SK-N-DZ (cell line): Measurements from ENCODE around the gene ZNF775.
"Not testable (repeated sequence)": the region's sequence is repeated elsewhere in the genome, so short reads cannot be mapped to it uniquely, and the experiment has no call there.

Experiments used
- DNase-seq: peaks from one replicate; pipeline ENCODE4 v3.0.0-alpha.2; 2015; ENCODE audit warnings: low spot score

The ZNF775 gene

GRCh38 chr7:150382123-150382843 is 3.2 kb downstream of the ZNF775 start:
- DNase-seq: no peak

- DNase-seq: no peak
These were observed 3.7 kb downstream of the ZNF775 start for GRCh38 chr7:150382844-150383225.

DNA sequence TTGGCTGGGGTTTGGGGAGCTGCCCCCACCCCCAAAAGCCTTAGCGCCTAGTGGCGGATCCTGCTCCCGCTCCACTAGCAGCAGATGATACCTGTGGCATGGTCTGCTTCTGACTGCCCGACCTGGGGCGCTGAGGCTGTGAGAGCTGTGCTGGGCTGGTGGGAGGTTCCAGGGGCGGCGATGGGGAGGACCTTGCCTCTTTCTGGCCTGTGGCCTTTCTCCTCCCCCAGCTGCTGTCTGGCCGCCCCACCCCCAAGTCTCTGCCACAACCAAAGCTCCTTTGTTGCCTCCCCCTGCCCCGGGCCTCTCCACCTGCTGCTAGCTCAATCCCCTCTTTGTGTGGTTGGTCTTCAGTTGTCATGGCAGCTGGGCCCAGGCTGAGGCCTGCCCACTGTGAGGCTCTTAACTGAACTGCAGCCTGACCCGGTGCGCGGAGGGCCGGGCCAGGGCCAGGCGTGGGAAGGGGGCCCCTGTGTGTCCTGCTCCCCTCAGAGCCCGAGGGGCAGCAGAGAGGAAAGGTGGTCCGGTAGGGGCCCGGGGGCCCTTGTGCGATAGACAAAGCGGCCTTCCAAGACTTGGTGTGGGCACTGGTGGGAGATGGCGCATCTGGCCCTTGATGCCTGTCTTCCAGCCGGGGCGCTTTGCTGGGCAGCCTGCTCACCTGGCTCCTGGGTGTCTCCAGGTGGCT is 4.7 kb downstream of the ZNF775 start:
- DNase-seq: peak; percentile 70

DNA sequence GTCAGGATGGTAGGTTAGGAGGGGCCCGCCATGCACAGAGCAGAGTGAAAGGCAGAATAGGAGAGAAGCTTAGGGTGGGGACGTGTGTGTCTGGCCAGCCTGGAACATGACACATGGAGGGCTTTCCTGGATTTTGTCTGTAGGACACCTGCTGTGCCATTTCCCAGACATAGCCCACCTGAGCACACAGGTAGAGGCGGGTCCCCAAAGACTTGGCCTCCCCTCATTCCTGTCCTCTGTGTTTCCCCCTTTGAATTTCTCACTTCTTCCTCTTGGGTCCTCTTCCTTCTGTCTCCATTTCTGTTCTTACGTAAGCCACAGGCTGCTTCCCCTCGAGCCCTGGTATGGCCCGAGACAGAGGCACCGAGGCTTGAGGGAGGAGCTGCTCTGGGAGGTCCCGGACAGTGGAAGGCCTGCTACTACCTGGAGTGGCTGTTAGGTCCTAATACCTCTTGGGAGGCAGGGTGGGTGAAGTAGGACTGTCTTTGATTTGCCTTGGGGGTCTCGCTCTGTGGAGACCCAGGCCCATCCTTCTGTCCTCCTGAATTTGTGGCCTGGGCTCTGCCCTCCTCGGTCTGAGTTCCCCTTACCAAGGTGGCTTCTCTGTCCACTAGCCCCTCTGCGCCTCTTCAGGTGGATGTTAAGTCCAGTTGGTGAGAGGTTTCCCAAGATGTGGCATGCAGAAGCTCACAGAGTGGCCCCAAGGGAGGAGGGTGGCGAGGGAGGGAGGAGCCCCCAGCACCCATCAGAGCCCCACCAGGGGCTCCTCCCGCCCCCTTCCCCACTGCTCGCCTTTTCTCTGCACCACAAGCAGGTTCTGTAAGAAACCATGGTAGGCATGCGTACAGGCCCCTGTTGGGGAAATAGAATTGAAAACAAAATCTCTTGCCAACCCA is 5.5 kb downstream of the ZNF775 start:
- no peak for DNase-seq

- DNase-seq: no peak
These were observed 6.2 kb downstream of the ZNF775 start for GRCh38 chr7:150385302-150385723.

- not testable (repeated sequence) for DNase-seq
These were observed 6.8 kb downstream of the ZNF775 start for GRCh38 chr7:150385884-150386283.

DNA sequence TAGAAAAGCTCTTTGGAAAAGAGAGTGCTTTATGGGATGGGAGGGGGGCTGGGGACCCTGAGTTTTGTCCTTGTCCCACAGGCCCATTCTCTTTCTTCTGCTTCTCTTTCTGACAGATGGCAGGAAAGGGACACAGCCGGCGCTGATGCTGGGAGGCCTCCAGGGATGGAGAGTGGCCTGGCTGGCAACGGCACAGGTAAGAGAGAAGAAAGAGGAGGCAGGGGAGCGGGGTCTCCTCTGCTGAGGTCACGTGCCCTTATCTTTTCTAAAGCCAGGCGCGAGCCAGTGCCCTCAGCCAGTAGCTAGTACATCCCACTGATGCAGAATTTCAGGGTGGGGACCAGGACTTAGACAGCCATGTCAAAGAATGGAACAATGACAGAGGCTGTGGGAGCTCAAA is 9.2 kb downstream of the ZNF775 start:
- no peak for DNase-seq

DNA sequence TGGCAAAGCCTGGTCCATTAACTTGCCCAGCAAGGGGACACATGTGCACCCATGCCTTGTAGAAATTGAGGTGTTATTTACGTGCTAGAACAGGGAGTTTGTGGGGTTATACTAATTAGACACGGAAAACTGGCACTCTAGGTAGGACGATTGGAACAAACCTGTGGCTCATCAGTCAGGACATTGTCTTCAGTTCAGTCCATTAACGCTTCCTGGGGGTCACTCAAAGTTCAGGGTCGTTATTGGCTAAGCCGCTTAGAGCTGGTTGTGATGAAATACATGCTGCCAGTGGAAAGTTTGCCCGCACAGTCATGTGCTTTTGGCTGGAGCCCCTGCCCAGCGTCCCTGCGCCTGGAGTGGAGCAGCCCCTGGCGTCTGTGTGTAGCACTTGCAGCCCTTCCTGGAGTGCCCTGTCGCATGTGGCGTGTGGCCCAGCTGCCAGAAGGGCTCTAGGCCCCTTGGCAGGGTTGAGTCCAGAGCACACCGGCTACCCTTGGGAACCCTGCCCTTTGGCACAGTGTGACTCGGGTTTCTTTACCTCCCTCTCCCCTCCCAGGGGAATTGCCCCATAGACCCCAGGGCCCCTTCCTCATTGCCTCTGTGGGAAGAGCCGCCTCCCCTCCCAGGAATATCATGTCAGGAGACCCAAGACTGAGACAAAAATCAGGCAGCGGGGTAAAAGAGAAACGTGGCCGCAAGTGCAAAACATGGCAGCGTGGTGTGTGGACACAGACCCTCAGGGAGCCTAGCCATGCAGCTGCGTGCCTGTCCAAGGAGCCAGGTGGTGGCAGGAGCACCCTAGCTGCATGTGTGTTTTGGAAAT is 9.8 kb downstream of the ZNF775 start:
- DNase-seq: no peak

DNA sequence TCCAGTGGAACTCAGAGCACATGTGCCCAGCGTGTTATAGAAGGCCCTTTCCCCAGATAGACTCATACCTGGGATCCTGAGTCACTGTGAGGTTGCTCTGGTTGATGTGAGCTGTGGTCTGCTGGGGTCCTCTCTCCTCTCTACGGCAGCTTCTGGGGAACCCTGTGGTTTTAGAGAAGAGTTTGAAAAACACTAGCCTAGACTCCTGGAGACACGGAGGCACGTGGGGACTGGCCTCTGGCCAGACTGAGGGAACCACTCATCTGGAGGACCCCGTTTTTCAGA is 10.3 kb downstream of the ZNF775 start:
- DNase-seq: no peak

DNA sequence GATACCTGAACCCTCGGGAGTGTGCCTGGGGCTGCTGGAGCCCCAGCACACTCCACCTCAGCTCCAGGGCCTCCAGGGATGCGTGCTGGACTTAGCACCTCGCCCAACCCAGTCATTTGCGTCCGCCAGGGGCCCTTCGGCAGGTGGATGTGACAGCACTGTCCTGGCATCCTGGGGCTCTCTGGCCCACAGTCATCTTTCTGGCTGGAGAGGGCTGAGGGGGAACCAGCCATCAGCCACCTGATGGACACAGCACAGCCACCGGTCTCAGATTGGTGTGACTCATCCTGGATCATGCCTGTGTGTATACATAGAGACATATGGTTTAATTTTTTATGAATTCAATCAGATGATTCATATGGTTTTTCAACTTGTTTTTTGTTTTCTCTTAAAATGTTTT is 11.1 kb downstream of the ZNF775 start:
- DNase-seq: no peak

- no peak for DNase-seq
These were observed 14.2 kb downstream of the ZNF775 start for GRCh38 chr7:150393325-150393724.

DNA sequence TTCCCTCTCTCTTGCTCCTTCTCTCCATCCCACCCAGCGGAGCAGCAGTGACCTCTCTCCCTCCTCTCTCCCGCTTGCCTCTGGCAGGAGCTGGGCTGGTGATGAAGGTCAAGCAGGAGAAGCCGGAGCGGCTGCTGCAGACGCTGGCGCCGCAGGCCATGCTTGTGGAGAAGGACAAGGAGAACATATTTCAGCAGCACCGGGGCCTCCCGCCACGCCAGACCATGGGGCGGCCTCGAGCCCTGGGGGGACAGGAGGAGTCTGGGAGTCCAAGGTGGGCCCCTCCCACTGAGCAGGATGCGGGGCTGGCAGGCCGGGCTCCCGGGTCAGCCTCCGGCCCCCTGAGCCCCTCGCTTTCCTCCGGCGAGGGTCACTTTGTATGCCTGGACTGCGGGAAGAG is 17.3 kb downstream of the ZNF775 start:
- no peak for DNase-seq

DNA sequence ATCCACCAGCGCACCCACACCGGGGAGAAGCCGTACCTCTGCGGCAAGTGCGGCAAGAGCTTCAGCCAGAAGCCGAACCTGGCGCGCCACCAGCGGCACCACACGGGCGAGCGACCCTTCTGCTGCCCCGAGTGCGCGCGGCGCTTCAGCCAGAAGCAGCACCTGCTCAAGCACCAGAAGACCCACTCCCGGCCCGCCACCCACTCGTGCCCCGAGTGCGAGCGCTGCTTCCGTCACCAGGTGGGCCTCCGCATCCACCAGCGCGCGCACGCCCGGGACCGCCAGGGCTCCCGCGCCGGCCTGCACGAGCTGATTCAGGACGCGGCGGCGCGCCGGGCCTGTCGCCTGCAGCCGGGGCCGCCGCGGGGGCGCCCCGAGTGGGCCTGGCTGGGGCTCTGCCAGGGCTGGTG is 17.7 kb downstream of the ZNF775 start:
- no peak for DNase-seq

GRCh38 chr7:150397346-150398107 is 18.4 kb downstream of the ZNF775 start:
- DNase-seq: no peak

GRCh38 chr7:150398108-150398964 is 19.2 kb downstream of the ZNF775 start:
- DNase-seq: no peak

GRCh38 chr7:150398965-150399320 is 19.8 kb downstream of the ZNF775 start:
- DNase-seq: no peak

GRCh38 chr7:150399421-150400007 is 20.4 kb downstream of the ZNF775 start:
- no peak for DNase-seq

GRCh38 chr7:150400008-150400787 is 21.1 kb downstream of the ZNF775 start:
- DNase-seq: no peak
